A673 (cell line): ENCODE measurements around the gene SYTL3. TPM values are rescaled to one million over a fixed set of nuclear protein-coding genes. Genes with fewer than 3 reads are reported as not detected.

Experiments
- BruUV-seq: library from RNA; stranded (reverse); fragments of 400-500 nt; replicated peaks from 2 replicates; lab custom pipeline; 2021; lab: Mats Ljungman, UMichigan
- CTCF ChIA-PET: fragments of 300-600 bp; sonication (Branson Sonifier 250); formaldehyde crosslinking; loops from one replicate; lab custom pipeline; 2022; ENCODE audit warnings: antibody characterized with exemption; lab: Charles Lee
- POLR2A ChIA-PET: fragments of 300-600 bp; sonication (Branson Sonifier 250); formaldehyde crosslinking; loops from one replicate; lab custom pipeline; 2022; ENCODE audit warnings: antibody characterized with exemption; ENCODE audit not compliant: low non-redundant PET; lab: Charles Lee
- DNase-seq: peaks from one replicate; pipeline ENCODE4 v3.0.0-alpha.2; 2015; ENCODE audit warnings: low spot score
- H3K27ac ChIP-seq: fragments of 200-600 bp; sonication (generic); 2 replicates; pipeline ENCODE4 v1.5.1; 2016; ENCODE audit warnings: mixed run types, low read depth, mild to moderate bottlenecking, mixed read lengths, antibody characterized with exemption, low read length; ENCODE audit not compliant: poor library complexity, severe bottlenecking
- H3K27me3 ChIP-seq: fragments of 200-600 bp; sonication (generic); replicated peaks from 2 replicates; pipeline ENCODE4 v1.6.1; 2017; ENCODE audit warnings: mixed run types, low read depth, mild to moderate bottlenecking, mixed read lengths, antibody characterized with exemption, low read length; ENCODE audit not compliant: insufficient read depth, poor library complexity
- H3K36me3 ChIP-seq: fragments of 200-600 bp; sonication (generic); 2 replicates; pipeline ENCODE4 v1.6.1; 2016; ENCODE audit warnings: mixed run types, mild to moderate bottlenecking, mixed read lengths, antibody characterized with exemption, low read length; ENCODE audit not compliant: insufficient read depth, poor library complexity, severe bottlenecking
- H3K4me1 ChIP-seq: fragments of 200-600 bp; sonication (generic); 2 replicates; pipeline ENCODE4 v1.6.1; 2017; ENCODE audit warnings: mixed run types, mild to moderate bottlenecking, mixed read lengths, antibody characterized with exemption, low read length; ENCODE audit not compliant: insufficient read depth, poor library complexity, severe bottlenecking
- H3K4me3 ChIP-seq: fragments of 200-600 bp; sonication (generic); 2 replicates; pipeline ENCODE4 v1.5.1; 2016; ENCODE audit warnings: low read depth, mixed run types, mild to moderate bottlenecking, mixed read lengths, low read length; ENCODE audit not compliant: poor library complexity, severe bottlenecking
- H3K9me3 ChIP-seq: fragments of 200-600 bp; sonication (generic); 2 replicates; pipeline ENCODE4 v1.6.1; 2016; ENCODE audit warnings: mixed run types, low read depth, mild to moderate bottlenecking, mixed read lengths, antibody characterized with exemption, low read length; ENCODE audit not compliant: poor library complexity, severe bottlenecking
- EZH2 ChIP-seq: fragments of 200-600 bp; sonication (generic); IDR thresholded peaks from 2 replicates; pipeline ENCODE4 v1.6.1; 2017; ENCODE audit warnings: borderline replicate concordance, low read depth, mild to moderate bottlenecking, mixed read lengths, antibody characterized with exemption, low read length; ENCODE audit not compliant: poor library complexity, severe bottlenecking
- intact Hi-C: fragments of 100-400 bp; cut with micrococcal nuclease; formaldehyde crosslinking; loops from one replicate; pipeline ENCODE4 v1.10.0; 2022; ENCODE audit not compliant: unreplicated experiment
- total RNA-seq: library from RNA; stranded (reverse); gene quantifications from 2 replicates; pipeline ENCODE4 v1.2.3, GENCODE V29; 2021
- TF ChIP-seq, protein P1 (sequence below): fragments of 300-800, 200-600 bp; sonication (generic); conservative IDR thresholded peaks from 2 replicates; pipeline ENCODE4 v1.5.1; 2017; ENCODE audit warnings: low read depth, mild to moderate bottlenecking, antibody characterized with exemption, low read length, moderate library complexity, mixed read lengths

SYTL3 gene
- total RNA-seq, 1 experiment from 2014 or later = 0.82 TPM

DNA sequence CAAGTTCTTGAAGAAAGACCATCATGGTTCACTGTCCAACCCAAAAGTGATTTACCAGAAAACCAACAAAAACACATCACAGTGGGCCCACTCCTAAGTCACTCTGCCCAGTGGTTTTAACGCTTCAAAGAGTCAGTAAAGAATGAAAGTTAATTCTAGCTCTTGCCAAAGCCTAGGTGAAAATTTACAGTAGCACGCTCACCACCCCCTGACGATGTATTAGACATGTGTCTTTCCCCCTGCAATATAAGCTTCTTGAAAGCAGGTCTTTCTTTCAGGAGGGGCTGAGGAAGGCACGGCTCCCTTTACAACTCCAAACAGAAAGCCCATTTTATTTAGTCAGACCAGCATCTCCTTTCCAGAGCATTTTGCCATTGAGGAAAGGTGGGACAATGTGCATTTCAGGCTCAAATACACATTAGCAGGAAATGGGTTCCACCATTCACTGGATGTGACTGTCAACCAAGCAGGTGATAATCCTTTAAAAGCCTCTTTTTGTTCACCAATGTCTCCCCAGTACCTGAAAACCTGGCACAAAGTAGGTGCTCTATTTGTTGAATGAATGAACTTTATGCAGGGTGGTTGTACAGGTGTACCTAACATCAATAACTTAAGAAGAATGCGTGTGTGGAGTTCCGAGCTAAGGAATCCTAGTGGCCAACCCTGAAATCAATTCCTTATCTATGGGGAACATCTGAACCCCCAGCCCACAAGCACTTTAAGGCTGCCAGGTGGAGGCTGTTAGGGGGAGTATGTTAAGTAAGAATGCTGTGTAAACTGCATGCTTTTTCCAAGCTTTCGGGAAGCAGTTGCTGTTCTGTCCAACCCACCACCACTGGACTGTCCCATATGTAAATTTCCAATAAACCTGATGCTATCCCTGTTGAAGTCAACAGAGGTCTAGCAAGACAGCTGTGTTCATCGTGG, 157.9 kb downstream of the SYTL3 start:
- no TSS peak for BruUV-seq
- H3K4me3 ChIP-seq = no peak overlapping the region
- H3K27ac ChIP-seq = no peak overlapping the region
- peaks cover 12% of the 10 kb centered on the region for H3K36me3 ChIP-seq
- DNase-seq = no peak
- CTCF ChIA-PET = no interaction called here
- intact Hi-C loops = no loop called here
- no peaks in the 10 kb centered on the region for H3K9me3 ChIP-seq
- POLR2A ChIA-PET = no interaction called here
- peaks cover 32% of the 10 kb centered on the region for H3K4me1 ChIP-seq
- no peaks in the 10 kb centered on the region for H3K27me3 ChIP-seq
- TF ChIP-seq, protein P1, sequence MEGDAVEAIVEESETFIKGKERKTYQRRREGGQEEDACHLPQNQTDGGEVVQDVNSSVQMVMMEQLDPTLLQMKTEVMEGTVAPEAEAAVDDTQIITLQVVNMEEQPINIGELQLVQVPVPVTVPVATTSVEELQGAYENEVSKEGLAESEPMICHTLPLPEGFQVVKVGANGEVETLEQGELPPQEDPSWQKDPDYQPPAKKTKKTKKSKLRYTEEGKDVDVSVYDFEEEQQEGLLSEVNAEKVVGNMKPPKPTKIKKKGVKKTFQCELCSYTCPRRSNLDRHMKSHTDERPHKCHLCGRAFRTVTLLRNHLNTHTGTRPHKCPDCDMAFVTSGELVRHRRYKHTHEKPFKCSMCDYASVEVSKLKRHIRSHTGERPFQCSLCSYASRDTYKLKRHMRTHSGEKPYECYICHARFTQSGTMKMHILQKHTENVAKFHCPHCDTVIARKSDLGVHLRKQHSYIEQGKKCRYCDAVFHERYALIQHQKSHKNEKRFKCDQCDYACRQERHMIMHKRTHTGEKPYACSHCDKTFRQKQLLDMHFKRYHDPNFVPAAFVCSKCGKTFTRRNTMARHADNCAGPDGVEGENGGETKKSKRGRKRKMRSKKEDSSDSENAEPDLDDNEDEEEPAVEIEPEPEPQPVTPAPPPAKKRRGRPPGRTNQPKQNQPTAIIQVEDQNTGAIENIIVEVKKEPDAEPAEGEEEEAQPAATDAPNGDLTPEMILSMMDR = no peak
- no peak for TF ChIP-seq EZH2

DNA sequence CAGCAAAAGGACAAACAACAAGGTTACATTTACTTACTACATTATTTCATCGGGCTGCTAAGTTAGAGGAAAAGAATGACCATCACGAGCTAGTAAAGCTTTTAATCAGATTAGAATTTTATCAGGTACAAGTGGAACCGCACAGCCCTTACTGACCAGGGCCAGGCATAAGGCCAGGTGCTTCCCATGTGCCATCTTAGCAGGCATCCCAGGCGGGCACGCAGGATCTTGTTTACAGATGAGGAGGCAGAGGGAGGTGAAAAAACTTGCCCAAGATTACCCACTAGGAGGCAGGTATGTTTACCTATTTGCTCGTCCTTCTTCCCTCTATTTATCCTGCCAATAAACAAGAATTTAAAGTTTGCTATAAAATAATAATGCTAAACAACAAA, 158.6 kb downstream of the SYTL3 start:
- no peak overlapping the region for H3K27ac ChIP-seq
- TF ChIP-seq, protein P1 = no peak
- TF ChIP-seq EZH2 = no peak
- intact Hi-C loops = no loop called here
- no peak for DNase-seq
- no peaks in the 10 kb centered on the region for H3K9me3 ChIP-seq
- H3K4me3 ChIP-seq = no peak overlapping the region
- ChIA-PET POLR2A (no interaction called here), CTCF (no interaction called here)
- no TSS peak for BruUV-seq
- H3K36me3 ChIP-seq = peaks cover 17% of the 10 kb centered on the region
- H3K27me3 ChIP-seq = no peaks in the 10 kb centered on the region
- peaks cover 27% of the 10 kb centered on the region for H3K4me1 ChIP-seq

DNA sequence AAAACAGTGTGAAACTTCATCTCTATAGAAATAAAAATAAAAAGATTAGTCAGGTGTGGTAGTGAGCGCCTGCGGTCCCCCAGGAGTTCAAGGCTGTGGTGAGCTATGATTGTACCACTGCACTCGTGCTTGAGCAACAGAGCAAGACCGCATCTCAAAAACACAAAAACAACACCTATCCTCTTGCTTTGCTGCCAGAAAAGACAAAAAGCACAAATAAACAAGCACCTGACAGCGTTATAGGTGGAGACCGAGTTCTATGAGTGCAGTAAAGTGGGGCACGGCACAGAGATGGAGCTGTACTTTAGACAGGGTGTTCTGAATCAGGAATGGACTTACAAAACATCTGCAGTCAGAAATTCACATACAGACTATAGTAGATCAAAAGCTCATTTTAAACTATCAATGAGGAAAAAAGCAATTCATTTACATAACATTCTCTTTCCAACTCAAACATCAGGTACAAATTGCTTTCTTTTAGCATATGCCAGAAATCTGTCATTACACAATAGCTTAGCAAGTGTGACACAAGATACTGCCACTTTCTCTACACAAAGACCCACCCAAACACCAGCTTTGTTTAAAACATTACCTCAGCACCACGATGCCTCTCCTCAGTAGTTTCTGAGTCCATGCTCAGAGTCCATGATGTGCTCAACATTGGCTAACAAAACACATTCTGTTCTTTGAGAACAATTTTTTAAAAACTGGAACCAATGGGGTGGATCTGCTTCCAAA, 159.3 kb downstream of the SYTL3 start:
- CTCF ChIA-PET = no interaction called here
- Histone ChIP-seq H3K4me3 (no peak overlapping the region), H3K36me3 (peaks cover 19% of the 10 kb centered on the region), H3K27ac (no peak overlapping the region), H3K27me3 (no peaks in the 10 kb centered on the region), H3K9me3 (no peaks in the 10 kb centered on the region), H3K4me1 (peaks cover 26% of the 10 kb centered on the region)
- TF ChIP-seq EZH2 = no peak
- TF ChIP-seq, protein P1 = no peak
- POLR2A ChIA-PET = interaction anchor here (0.5 kb wide), 1 partner anchor 52 kb away, joined by 5 read pairs; no protein-coding TSS in a partner anchor
- BruUV-seq = no TSS peak
- intact Hi-C loops = no loop called here
- no peak for DNase-seq
